Activated CD4-positive, alpha-beta T cell treated with anti-CD3 and anti-CD28 coated beads, Interleukin-2, amount 10 ng/mL, durations not matched to agents 24 days and 14 days (primary cell): ENCODE measurements around the gene VHLL. TPM values are rescaled to one million over a fixed set of nuclear protein-coding genes. Genes with fewer than 3 reads are reported as not detected.

Experiments used
- DNase-seq: peaks from one replicate; pipeline ENCODE4 v3.0.0; 2022
- H3K27ac Mint-ChIP-seq: one replicate; pipeline ENCODE4 v1.8.0; 2022; ENCODE audit warnings: mild to moderate bottlenecking, mixed read lengths
- H3K27me3 Mint-ChIP-seq: one replicate; pipeline ENCODE4 v1.8.0; 2022; ENCODE audit warnings: mixed read lengths
- H3K36me3 Mint-ChIP-seq: one replicate; pipeline ENCODE4 v1.8.0; 2022; ENCODE audit warnings: low read depth, mild to moderate bottlenecking, mixed read lengths
- H3K4me1 Mint-ChIP-seq: one replicate; pipeline ENCODE4 v1.8.0; 2021; ENCODE audit warnings: mixed read lengths
- H3K4me3 Mint-ChIP-seq: one replicate; pipeline ENCODE4 v1.8.0; 2022; ENCODE audit warnings: mild to moderate bottlenecking, moderate library complexity, mixed read lengths
- H3K9me3 Mint-ChIP-seq: one replicate; pipeline ENCODE4 v1.8.0; 2021; ENCODE audit warnings: mixed read lengths
- intact Hi-C: fragments of 100-400 bp; cut with micrococcal nuclease; formaldehyde crosslinking; loops from one replicate; pipeline ENCODE4 v1.15.1; 2023
- total RNA-seq: library from RNA; stranded (reverse); gene quantifications from 2 replicates; pipeline ENCODE4 v1.2.3, GENCODE V29; 2022

VHLL gene
- total RNA-seq, 1 donor from 2014 or later = 0.54 TPM

DNA sequence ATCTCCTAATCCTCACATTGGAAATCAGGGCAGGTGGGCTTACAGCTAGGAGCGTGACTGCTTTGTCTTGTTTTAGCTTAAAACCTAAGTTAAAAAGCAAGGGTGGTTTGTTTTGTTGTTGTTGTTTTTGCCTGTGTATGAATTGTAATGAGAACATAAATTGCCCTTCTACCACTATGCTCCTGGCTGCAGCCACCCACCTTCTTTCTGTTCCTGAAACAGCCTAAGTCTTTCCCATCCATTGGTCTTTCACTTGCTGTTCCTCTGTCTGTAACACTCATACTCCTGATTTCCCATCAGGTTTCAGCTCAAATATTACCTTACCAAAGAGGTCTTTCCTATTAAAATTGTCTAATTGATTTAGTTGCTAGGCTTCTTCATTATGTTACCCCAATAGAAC lies 15.6 kb downstream of the VHLL start:
- H3K27ac Mint-ChIP-seq = peak overlapping the region; percentile 96
- peak overlapping the region; percentile 93 for H3K4me3 Mint-ChIP-seq
- intact Hi-C loops = loop anchor here (1.0 to 2.0 kb wide), 5 partner anchors 12 to 445 kb away; partner anchors contain the start of genes GLMP, ISG20L2, METTL25B and PMF1
- no peaks in the 10 kb centered on the region for H3K27me3 Mint-ChIP-seq
- no peaks in the 10 kb centered on the region for H3K9me3 Mint-ChIP-seq
- DNase-seq = no peak
- peaks cover 38% of the 10 kb centered on the region for H3K4me1 Mint-ChIP-seq
- peaks cover 9% of the 10 kb centered on the region for H3K36me3 Mint-ChIP-seq

- Mint-ChIP-seq H3K4me1 (peaks cover 38% of the 10 kb centered on the region), H3K36me3 (peaks cover 17% of the 10 kb centered on the region), H3K9me3 (no peaks in the 10 kb centered on the region), H3K4me3 (peak within 1 kb of the TSS; percentile 93), H3K27ac (peak within 1 kb of the TSS; percentile 96), H3K27me3 (no peaks in the 10 kb centered on the region)
- peak; percentile 99 for DNase-seq
- intact Hi-C loops = loop anchor here (1.0 to 2.0 kb wide), 6 partner anchors 13 to 446 kb away; partner anchors contain the start of genes CCT3, GLMP, ISG20L2 and METTL25B
Observed at GRCh38 chr1:156282479-156283222, 16.5 kb downstream of the VHLL start, which contains the start of gene SMG5. TSS of gene SMG5 (minus strand) at chr1:156282825. CDS start at chr1:156282680, 145 bp downstream.

DNA sequence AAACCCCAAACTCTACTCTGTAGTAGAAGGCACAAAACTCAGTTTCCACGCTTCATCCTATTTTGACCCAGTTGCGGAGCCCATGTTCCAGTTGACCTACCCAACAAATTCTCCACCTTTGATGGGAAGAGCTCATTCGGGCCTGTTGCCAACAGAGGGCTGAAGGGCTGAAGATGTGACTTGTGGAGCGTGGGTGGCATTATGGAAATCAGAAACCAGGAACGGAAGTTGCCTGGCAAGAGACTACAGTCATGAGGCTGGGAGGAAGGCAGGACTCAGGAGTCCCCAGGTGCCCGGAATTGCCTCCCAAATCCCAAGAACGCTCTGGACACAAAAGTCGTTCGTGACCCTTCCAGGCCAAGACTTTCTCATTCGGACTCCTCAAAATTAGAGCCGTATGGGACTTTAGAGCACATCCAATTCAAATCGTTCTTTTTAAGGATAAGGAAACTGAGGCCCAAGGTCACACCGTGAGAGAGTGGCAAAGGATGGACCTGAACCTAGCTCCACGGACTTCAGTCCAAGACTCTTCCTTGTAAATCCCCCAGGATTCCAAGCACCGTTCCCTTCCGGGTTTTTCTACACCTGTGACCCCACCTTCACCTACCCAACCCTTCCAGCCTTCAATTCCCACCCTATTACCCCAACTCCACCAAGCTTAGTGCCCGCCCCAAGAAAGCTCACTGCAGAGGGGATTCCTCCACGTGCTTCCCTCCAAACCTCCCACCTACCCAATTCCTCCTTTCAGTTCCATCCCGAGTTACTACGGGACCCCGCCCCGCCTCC lies 17.2 kb downstream of the VHLL start:
- intact Hi-C loops = loop anchor here (1.0 to 2.0 kb wide), 5 partner anchors 56 to 447 kb away; partner anchors contain the start of genes CCT3, ISG20L2, METTL25B and PMF1
- peaks cover 25% of the 10 kb centered on the region for H3K36me3 Mint-ChIP-seq
- H3K27ac Mint-ChIP-seq = peak overlapping the region; percentile 96
- peak; percentile 70 for DNase-seq
- H3K27me3 Mint-ChIP-seq = no peaks in the 10 kb centered on the region
- peak overlapping the region; percentile 93 for H3K4me3 Mint-ChIP-seq
- H3K4me1 Mint-ChIP-seq = peaks cover 38% of the 10 kb centered on the region
- H3K9me3 Mint-ChIP-seq = no peaks in the 10 kb centered on the region

DNA sequence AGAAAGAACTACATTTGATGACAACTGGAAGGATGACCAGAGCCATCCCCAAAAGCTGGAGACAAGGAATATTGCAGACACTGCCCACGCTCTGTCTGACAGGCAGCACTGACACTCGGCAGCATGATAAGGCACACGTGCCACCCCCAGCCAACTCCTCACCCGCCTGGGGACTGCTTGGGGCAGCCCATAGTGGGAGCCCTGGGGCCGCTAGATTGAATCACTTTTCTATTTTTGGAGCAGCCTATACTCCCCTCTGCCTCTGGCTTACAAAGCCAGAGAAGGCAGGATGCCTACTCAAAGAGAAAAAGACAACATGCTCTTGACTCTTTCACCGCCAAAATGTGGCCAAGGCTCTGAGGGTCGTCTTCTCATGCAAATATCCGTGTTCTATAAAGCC lies 17.8 kb downstream of the VHLL start:
- no peaks in the 10 kb centered on the region for H3K27me3 Mint-ChIP-seq
- peak overlapping the region; percentile 96 for H3K27ac Mint-ChIP-seq
- intact Hi-C loops = no loop called here
- DNase-seq = peak; percentile 76
- H3K36me3 Mint-ChIP-seq = peaks cover 31% of the 10 kb centered on the region
- H3K4me1 Mint-ChIP-seq = peaks cover 38% of the 10 kb centered on the region
- H3K4me3 Mint-ChIP-seq = peak overlapping the region; percentile 93
- H3K9me3 Mint-ChIP-seq = no peaks in the 10 kb centered on the region

DNA sequence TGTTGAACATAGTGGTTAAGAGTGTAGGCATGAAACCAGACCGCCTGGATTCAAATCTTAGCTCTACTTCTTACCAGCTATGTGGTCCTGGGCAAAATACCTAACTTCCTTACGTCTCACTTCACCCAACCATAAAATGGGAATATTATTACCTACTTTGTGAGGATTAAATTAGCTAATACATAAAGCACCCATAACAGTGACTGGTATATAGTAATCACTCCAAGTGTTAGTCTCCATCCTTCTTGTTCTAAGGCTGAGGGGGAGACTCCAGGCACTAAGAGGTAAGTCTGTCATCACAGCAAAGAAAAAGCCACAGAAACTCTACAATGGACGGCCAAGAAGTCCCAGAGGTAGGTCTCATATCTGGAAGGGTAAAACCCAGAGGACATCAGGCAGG lies 19.3 kb downstream of the VHLL start:
- intact Hi-C loops = no loop called here
- H3K4me3 Mint-ChIP-seq = peak overlapping the region; percentile 25
- H3K4me1 Mint-ChIP-seq = peaks cover 38% of the 10 kb centered on the region
- no peaks in the 10 kb centered on the region for H3K9me3 Mint-ChIP-seq
- H3K27ac Mint-ChIP-seq = no peak overlapping the region
- peaks cover 42% of the 10 kb centered on the region for H3K36me3 Mint-ChIP-seq
- no peak for DNase-seq
- H3K27me3 Mint-ChIP-seq = no peaks in the 10 kb centered on the region

DNA sequence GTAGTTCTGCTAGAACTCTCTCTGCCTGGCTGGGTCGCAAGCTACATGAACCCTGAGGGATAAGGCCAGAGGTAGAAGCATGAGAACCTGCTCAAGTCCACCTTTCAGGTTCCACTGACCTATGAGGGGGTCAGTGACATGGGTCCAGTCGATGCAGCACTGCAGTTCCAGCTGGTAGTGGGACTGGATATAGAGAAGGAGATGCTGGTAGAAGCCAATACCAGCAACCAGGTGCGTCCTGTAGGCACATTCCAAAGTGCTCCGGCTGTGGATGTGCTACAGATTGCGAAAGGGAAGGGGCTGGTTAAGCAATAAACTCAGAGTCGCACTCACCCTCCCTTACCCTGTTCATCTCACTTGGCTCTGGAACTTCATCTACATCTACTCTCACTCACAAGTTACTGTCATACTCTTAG lies 22.1 kb downstream of the VHLL start:
- Mint-ChIP-seq H3K4me1 (peaks cover 18% of the 10 kb centered on the region), H3K9me3 (no peaks in the 10 kb centered on the region), H3K4me3 (no peak overlapping the region), H3K27me3 (no peaks in the 10 kb centered on the region), H3K27ac (no peak overlapping the region), H3K36me3 (peaks cover 64% of the 10 kb centered on the region)
- intact Hi-C loops = no loop called here
- no peak for DNase-seq

- intact Hi-C loops = no loop called here
- DNase-seq = no peak
- H3K9me3 Mint-ChIP-seq = no peaks in the 10 kb centered on the region
- H3K27me3 Mint-ChIP-seq = no peaks in the 10 kb centered on the region
- peaks cover 15% of the 10 kb centered on the region for H3K4me1 Mint-ChIP-seq
- H3K36me3 Mint-ChIP-seq = peaks cover 68% of the 10 kb centered on the region
- H3K4me3 Mint-ChIP-seq = no peak overlapping the region
- no peak overlapping the region for H3K27ac Mint-ChIP-seq
Observed at GRCh38 chr1:156276532-156276931, 22.6 kb downstream of the VHLL start.

DNA sequence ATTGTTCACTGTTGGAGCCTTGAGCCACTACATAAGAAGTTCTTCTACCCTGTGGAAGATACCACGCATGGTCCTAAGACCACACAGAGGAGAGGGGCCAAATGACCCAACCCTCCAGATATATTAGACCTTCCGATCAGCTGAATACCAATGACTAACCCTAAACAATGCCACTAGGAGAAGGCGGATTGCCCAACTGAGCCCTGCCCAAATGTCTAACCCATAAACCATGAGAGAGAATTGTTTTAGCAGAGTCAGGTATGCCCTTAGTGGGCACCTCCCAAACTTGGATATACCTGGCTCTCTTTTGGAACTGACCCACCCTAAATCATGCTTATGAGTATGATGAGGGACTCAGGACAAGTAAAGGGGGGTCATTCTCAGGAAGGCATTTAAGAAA lies 28.8 kb downstream of the VHLL start:
- Mint-ChIP-seq H3K27ac (no peak overlapping the region), H3K27me3 (no peaks in the 10 kb centered on the region), H3K9me3 (no peaks in the 10 kb centered on the region), H3K4me3 (no peak overlapping the region), H3K36me3 (peaks cover 73% of the 10 kb centered on the region), H3K4me1 (peaks cover 1% of the 10 kb centered on the region)
- intact Hi-C loops = no loop called here
- no peak for DNase-seq

DNA sequence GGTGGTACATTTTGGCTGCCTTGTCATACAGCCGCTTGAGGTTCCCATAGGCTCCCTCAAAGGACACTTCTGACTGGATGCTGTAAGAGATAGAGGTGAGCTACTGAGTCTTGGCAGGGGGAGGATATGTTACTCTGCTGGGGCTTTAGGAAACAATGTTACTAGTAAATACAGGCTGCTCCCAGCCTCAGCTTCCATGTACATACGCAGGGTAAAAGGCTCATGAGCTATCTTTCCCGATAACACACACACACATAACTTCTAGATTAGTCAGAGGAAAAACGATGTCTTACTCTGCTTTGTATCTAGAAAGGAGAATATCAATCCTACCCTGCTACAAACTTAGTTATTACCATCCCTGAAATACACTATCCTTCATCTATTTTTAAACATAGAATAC lies 30.8 kb downstream of the VHLL start:
- H3K27me3 Mint-ChIP-seq = no peaks in the 10 kb centered on the region
- no peaks in the 10 kb centered on the region for H3K9me3 Mint-ChIP-seq
- H3K36me3 Mint-ChIP-seq = peaks cover 71% of the 10 kb centered on the region
- no peak for DNase-seq
- intact Hi-C loops = no loop called here
- no peak overlapping the region for H3K27ac Mint-ChIP-seq
- no peak overlapping the region for H3K4me3 Mint-ChIP-seq
- peaks cover 4% of the 10 kb centered on the region for H3K4me1 Mint-ChIP-seq

GRCh38 chr1:156266051-156266450 lies 33.1 kb downstream of the VHLL start:
- Mint-ChIP-seq H3K36me3 (peaks cover 67% of the 10 kb centered on the region), H3K4me3 (no peak overlapping the region), H3K9me3 (no peaks in the 10 kb centered on the region), H3K4me1 (peaks cover 8% of the 10 kb centered on the region), H3K27ac (no peak overlapping the region), H3K27me3 (no peaks in the 10 kb centered on the region)
- intact Hi-C loops = no loop called here
- no peak for DNase-seq

DNA sequence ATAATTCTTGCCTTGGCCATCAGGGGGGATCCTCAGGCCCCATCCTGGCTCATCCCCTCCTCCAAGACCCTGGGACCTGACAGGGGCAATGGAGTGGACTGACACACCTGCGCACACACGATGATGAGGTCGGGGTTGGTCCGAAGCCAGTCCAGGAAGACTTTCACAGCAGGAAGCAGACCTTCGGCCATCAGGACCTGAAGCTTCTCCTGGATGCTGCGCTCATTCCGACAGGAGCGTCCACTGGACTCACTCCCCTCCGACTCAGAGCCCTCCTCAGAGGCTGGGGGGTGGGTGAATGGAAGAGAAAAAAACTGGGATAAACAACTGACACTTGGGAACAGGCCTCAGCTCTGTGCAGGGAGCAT lies 35.8 kb downstream of the VHLL start:
- Mint-ChIP-seq H3K36me3 (peaks cover 74% of the 10 kb centered on the region), H3K27ac (no peak overlapping the region), H3K4me3 (no peak overlapping the region), H3K9me3 (no peaks in the 10 kb centered on the region), H3K4me1 (peaks cover 8% of the 10 kb centered on the region), H3K27me3 (no peaks in the 10 kb centered on the region)
- DNase-seq = no peak
- intact Hi-C loops = no loop called here

- Mint-ChIP-seq H3K27me3 (no peaks in the 10 kb centered on the region), H3K36me3 (peaks cover 72% of the 10 kb centered on the region), H3K4me3 (no peak overlapping the region), H3K27ac (no peak overlapping the region), H3K4me1 (peaks cover 11% of the 10 kb centered on the region), H3K9me3 (no peaks in the 10 kb centered on the region)
- DNase-seq = no peak
- intact Hi-C loops = no loop called here
Observed at GRCh38 chr1:156262461-156263287, 36.4 kb downstream of the VHLL start.

DNA sequence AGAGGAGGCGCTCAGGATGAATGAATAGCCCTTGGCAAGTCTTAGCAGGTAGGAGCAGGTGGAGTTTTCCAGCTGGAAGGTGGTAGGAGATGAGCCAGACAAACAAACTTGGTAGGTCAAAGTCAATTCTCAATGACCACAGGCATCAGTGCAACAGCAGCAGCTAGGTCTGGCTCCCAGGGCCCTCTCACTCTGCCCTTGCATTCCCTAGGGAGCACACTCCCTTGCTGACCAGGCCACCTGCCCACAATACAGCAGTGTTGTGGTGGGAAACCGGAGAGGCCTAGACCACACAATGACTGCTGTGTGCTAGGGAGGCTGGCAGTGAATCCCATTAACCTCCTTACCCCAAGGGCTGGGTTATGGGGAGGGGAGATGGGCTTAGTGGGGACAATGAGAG lies 38.2 kb downstream of the VHLL start:
- intact Hi-C loops = no loop called here
- Mint-ChIP-seq H3K27ac (no peak overlapping the region), H3K27me3 (no peaks in the 10 kb centered on the region), H3K9me3 (no peaks in the 10 kb centered on the region), H3K4me3 (no peak overlapping the region), H3K36me3 (peaks cover 70% of the 10 kb centered on the region), H3K4me1 (peaks cover 16% of the 10 kb centered on the region)
- no peak for DNase-seq
